ENCODE results near the gene LCN1.
"Not testable (repeated sequence)": the region's sequence is repeated elsewhere in the genome, so short reads cannot be mapped to it uniquely, and the experiment has no call there.

LCN1 gene

DNA sequence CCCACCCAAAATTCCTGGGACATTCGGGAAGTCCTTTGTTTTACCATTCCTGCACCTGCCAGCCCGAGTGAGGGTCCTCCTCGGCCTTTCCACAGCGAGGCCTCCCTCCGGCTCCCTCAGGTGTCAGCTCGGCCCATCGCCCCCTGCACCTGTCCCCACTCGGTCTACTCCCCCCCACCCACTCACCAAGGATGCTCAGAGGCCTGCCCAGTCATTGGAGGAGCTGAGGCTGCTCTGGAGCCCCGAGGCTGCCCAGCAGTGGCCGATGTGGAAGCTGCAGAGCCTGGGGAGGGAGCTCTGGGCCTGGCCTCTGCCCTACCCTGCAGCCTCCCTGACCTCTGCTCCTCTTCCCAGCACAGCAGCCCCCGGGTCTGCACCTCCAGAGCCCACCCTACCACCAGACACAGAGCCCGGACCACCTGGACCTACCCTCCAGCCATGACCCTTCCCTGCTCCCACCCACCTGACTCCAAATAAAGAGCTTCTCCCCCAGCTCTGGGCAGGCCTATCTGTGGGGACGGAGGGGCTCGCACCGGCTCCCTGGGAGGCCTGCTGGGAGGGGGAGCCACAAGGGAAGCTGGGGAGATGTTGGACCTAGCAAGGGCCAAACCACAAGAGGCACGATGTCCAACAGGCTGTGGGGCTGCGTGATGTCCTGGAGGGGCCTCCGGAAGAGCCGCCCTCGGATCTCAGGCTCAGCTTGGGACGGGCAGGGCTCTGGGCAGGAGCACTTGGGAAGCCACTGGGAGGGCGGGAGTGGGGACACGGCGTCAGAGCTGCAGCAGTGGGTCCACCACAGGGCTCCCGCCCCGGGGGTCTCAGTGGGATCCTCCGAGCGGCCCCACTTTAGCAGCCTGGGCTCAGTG is 28.5 kb downstream of the LCN1 start:
- DNase-seq: not testable (repeated sequence)

DNA sequence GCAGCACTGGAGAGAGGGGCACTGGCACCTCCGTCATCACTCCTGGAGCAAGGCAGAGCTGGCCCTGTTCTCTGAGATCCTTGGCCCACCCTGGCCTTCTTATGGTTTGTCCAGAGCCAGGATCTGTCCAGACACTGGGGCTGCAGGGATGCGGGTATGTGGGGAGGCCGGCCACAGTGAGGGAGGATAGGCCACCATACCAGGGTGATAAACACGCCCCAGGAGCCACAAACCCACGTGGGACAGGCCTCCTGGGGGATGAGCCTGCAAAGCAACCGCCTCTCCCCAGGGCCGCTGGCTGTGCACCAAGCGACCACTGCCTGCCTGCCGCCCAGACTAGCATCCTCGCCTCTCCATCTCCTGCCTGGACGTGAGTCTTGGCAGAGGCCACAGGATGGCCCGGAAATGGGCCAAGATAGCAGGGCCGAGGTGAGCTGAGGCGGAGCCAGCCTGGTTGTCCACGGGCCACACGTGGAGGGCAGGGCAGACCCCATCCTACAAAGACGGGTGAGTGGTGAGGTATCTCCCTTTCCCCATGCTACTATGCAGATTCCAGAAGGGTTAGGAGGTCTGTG is 29.2 kb downstream of the LCN1 start:
- no peak for DNase-seq

DNA sequence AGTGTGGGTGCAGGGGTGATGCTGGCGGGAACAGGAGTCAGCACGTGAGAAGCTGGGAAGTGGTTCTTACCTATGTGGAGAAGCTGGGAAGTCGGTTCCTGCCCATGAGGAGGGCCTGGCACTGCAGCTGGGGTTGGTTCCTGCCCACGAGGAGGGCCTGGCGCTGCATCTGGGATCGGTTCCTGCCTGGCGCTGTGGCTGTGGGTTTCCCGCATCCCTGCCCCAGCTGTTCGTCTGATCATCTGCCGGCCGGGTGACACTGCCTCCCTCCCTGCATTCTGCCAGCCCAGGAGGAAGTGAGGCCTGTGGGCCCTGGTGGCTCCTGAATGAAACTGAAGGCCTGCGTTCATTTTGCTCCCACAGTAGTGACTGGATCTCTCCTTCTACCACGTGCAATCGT is 29.8 kb downstream of the LCN1 start:
- no peak for DNase-seq

DNA sequence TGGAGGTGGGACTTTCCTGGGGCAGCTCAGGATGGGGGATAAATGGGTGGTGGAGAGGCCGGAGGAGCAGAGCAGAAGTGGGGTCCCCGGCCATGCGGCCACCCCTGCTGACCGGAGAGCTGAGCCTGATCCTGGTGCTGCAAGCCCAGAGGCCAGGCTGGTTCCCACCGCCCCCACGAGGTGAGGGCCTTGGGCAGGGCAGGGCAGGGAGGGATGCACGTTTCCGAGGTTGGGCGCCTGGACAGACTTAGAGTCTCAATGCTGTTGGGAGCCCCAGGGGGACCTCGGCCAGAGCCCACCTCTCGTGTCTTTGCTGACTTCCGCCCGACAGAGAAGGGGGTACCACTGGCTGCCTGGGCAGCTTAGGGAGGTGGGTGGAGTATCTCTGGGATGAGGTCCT is 30.2 kb downstream of the LCN1 start:
- DNase-seq: no peak

DNA sequence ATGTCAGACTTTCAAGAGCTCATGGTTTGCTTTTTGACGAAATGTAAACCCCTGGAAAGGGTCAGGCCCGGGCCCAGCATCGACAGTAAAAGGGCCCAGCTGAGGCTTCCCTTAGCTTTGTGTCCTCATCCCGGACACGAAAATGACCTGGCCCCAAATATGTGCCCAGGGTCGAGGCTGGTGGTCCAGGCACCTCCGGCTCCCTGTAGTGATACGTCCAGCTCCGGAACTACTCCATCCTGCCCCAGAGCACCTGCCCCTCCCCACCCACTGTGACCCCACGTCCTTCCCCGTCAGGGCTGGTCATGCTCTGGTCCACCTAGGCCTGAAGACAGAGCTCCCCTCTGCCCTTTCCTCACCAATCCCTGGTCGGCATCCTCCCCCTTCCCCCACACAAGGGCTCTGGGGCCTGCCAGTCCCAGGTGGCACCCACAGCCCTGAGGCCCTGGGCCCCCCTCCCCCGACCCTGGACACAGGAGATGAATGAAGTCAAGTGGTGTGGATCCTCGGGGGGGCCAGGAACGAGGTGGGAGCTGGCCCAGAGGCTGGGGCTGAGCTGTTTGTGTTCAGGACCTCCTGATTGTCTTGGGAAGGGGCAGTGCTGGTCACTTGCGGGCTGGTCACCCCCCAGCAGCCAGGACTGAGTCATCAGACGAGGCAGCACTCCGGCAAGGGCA is 30.9 kb downstream of the LCN1 start:
- DNase-seq: no peak

DNA sequence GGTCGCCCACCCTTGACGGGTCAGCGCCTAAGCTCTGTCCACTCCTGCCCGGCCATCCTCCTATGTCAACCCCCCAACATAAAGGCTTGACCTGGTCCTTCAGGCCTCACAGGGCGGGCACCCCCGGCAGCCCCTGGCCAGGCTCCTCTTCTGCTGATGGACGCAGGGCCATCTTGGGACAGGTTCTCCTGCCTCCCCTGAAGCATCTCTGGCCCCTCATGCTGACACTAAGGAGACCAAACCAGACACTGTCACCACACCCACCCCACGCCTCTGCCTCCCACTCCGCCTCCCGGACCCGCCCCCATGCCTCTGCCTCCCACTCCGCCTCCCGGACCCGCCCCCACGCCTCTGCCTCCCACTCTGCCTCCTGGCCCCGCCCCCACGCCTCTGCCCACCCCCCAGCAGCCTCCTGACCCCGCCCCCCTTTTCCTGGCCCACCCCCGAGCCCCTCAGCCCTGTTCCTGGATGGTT is 31.5 kb downstream of the LCN1 start:
- DNase-seq: no peak

DNA sequence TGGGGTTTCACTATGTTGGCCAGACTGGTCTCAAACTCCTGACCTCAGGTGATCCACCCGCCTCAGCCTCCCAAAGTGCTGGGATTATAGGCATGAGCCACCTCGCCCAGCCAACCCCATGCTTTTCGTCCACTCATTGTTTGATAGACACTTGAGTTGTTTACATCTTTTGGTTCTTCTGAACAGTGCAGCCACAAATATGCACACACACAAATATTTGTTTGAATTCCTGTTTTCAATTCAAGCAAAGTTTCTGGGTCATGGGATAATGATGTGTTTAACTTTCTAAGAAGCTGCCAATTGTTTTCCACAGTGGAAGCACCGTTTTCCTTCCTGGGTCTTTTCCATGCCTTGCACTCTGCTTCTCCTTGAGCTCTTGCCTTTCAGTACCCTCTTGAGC is 33.5 kb downstream of the LCN1 start:
- no peak for DNase-seq

DNA sequence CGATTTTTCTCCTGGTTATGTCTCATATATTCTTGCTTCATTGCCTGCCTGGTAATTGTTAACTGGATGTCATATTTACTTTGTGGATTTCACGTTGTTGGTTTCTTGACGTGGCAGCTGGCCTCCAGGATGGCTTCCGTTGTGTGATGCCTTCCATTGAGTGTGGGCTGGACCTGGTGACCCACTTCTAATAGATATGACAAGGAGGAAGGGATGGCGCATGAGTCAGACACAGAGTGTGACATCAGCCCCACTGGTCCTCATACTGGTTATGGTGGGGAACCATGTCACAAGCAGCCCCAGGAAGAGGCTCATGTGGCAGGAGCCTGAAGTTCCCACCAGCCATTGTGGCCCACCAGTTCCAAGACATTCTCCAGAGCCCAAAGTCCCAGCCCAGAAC is 34.0 kb downstream of the LCN1 start:
- DNase-seq: no peak

DNA sequence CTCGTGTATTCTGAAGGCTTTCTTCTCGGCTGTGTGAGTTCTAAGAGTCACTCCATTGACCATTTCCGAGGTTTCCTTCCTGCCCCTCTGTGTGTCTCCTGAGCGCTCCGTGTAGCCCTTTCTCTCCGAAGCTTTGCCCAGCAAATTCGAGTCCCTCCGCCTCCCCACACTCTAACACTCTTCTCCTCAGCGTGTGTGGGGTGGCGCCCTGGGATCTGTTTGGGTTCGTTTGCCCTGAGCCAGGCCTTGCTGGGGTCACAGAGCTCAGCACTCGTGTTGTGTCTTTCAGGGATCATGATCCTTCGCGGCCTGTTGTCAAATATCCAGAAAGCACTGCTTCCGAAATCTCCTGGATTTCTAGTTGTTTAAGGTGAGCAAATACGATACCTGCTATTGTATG is 34.7 kb downstream of the LCN1 start:
- DNase-seq: no peak

DNA sequence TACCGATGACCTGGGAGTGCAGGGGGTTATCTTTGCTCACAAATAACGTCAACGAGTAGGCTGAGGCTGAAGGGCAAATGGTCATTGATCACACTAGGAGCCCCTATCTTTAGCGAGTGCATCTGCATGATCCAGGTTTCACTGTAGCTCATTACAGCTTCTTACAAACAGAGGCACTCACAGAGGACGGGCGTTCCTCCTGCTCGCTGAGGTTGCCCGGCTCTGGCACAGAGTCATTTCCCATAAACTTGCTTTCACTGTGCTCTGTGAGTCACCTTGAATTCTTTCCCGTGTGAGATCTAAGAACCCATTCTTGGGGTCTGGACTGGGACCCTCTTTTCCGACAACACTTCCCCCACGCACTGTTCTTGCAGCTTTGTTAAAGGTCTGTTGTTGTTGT is 38.4 kb downstream of the LCN1 start:
- no peak for DNase-seq

DNA sequence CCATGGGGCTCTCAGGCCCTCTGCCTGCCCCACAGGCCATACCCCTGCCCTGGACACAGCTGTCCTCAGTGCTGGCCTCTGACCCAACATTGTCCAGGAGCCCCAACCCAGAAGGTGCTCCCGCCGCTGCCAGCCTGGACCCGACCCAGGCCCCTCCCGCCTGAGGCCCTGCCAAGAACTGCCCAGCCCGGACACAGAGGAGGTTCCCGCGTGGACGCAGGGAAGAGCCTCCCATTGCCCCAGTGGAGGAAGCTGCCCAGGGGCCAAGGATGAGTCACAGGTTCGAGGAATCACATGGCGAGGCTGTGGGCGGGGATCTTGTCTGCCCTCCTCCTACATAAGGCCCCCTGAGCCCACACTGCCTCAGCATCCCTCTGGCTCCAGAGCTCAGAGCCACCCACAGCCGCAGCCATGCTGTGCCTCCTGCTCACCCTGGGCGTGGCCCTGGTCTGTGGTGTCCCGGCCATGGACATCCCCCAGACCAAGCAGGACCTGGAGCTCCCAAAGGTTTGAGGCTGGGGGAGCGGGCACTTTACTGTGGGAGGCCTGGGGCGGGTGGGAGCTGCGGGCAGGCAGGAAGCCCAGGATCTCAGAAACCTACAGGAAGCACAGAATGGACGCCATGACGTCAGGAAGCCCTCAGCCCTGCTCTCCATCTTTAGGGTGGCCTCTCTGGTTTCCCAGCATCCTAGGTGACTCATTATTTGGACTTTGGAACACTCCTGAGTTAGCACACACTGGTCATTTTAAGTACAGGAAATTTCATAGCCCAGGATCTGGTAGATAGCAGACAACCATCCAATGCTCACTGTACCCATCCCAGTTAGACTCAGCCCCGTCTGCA is 40.4 kb downstream of the LCN1 start, which contains the start of gene PAEP:
Gene PAEP, plus strand, starts transcription at position 366 of the 844 bp plus-strand sequence.
- no peak for DNase-seq

DNA sequence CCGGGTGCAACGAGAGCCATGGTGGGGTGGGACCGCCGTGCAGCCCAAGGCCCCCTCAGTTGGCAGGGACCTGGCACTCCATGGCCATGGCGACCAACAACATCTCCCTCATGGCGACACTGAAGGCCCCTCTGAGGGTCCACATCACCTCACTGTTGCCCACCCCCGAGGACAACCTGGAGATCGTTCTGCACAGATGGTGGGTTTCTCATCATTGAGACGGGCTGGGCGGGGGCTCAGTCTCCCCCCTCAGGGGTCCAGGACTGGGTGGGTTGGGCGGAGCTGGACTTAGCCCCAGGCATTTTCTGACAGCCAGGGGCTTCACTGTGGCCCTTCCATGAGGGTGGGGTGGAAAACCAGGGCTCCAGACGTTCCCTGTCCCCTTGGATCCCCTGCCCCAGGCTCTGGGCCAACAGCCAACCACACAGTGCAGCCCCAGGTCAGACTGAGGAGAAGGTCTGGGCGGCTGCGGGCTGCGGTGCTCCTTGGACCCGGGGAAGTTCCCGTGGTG is 41.0 kb downstream of the LCN1 start:
- DNase-seq: no peak

DNA sequence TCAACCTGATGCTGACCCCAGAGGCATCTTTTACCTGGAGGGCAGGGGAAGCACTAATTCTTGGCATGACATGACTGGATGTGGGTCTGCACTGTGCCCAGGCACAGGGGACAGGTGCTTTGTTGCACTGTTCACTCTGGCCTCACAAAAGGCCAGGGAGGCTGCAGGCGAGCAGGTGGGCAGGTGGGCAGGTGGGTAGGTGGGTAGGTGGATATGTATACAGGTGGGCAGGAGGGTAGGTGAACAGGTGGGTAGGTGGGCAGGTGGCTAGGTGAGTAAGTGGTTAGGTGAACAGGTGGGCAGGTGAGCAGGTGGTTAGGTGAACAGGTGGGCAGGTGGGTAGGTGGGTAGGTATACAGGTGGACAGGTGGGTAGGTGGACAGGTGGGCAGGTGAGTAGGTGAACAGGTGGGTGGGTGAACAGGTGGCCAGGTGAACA is 41.8 kb downstream of the LCN1 start:
- no peak for DNase-seq

DNA sequence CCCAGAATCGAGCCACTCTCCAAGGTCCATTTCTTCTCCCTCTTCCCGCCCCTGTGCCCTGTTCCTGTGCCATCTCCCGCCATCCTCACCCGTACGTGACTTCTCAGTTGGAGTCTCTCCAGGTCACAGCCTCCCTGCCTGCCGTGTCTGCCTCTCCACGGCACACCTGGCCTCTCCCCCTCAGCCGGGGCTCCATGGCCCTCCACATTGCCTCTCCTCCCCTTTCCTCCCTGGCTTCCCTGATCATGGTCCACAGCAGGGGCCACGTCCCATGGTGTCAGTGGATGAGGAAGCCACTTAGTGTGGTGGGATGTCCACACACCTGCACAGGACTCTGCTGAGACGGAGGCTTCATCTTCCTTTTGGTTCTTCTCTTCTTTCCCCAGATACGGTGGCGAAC is 42.6 kb downstream of the LCN1 start:
- DNase-seq: no peak

DNA sequence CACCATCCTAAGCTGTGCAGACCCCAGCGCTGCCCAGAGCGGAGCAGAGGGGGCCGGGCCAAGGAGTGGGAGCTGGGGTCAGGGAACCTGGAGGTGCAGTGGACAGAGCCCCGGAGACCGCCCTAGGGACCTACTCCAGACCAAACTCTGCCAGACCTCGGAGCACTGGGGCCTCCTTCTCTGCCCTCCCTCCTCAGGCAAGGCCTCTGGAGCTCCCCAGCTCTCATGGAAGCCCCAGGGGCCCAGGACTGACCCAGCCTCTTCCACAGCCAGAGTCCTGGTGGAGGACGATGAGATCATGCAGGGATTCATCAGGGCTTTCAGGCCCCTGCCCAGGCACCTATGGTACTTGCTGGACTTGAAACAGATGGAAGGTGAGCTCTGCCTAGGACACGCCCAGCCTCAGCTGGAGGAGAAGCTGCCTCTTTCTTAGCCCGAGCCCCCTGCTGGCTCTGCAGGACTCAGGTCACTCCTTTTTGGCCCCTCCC is 43.9 kb downstream of the LCN1 start:
- DNase-seq: no peak

DNA sequence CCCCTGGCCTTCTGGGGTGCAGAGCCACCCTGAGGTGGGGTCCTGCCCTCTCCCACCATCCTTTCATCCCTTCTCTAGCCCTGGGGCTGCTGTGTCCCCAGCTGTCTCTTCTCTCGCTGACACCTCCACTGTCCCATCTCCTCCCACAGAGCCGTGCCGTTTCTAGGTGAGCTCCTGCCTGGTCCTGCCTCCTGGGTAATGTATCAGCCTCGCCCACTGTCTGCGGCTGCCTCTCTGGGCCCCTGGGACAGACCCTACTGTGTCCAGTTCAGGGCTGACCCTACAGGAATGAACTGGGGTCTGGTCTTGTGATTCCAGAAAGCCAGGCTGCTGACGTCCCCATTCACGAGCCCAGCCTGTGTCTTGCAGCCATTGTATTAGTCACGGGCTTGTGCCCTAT is 44.4 kb downstream of the LCN1 start:
- no peak for DNase-seq

DNA sequence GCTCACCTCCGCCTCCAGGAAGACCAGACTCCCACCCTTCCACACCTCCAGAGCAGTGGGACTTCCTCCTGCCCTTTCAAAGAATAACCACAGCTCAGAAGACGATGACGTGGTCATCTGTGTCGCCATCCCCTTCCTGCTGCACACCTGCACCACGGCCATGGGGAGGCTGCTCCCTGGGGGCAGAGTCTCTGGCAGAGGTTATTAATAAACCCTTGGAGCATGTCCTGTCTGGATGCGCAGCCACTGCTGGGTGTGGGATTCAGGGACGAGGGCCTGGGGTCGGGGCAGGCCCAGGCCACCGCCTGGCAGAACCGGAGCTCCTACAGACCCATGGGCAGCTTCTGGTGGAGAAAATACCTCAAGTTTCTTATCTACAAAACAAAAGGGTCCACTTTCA is 45.3 kb downstream of the LCN1 start:
- DNase-seq: no peak

DNA sequence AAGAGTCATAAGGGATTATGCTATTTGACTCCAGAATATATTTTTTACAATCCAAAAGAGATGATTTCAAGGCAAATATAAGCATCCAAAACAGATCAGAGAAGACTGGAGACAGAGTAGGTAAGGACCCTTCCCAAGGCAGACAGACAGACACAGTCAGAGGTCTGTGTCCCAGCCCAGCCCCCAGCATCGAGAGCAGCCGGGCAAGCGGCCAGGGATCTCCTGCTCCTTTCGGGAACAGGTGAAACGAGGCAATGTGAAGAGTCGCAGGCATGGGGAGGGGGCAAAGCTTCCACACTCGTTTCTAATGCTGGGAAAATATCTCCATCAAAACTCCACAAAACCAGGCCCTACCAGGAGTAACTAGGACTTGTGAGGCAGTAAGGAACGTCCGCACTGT is 46.1 kb downstream of the LCN1 start:
- DNase-seq: no peak

DNA sequence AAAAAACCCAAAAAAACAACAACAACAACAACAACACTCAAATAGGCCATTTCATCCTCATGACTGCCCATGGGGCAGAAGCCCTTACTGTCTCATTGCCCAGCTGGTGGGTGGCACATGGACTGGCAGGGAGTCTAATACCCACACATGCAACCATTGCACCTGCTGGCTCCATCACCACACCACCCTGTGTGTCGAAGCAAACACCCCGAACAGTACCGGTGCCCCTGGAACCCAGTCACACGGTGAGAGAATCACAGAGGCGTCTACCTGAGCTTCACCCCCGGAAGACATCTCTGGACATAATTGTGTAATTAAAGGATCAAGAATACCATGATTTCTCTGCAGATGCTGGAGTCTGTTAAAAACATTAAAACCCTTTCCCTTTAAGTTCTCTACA is 46.8 kb downstream of the LCN1 start:
- DNase-seq: no peak

DNA sequence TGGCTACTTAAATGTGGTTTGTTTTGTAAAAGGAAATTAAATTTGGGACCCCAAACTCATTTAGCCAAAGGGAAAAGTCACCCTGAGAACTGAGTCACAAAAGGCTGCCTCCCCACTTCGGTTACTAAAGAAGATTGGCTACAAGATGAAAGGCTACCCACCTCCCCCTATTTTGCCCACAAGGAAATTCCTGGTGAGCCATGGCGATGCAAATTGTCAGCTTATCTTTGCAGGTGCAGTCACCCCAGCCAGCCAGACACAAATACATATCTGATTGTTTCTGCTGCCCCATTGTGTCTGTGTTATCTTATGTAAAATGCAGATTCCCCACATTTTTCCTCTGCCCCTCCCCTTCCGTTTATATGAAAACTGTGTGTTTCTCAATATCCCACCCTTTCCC is 49.2 kb downstream of the LCN1 start:
- no peak for DNase-seq

DNA sequence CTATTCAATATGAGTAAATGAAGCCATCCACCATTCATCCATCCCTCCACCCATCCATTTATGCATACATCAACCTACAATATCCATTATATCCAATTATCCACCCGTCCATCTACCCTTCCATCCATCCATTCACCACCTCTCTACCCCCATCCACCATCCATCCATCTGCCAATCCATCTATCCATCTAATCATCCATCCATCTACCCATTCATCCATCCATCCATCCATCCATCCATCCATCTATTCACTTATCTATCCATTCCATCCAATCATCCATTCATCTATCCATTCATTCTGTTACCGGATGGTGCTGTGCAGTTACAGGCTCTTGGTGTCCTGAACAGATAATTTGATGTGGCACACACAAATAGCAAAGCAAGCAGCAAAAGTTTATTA is 51.0 kb downstream of the LCN1 start:
- DNase-seq: no peak

DNA sequence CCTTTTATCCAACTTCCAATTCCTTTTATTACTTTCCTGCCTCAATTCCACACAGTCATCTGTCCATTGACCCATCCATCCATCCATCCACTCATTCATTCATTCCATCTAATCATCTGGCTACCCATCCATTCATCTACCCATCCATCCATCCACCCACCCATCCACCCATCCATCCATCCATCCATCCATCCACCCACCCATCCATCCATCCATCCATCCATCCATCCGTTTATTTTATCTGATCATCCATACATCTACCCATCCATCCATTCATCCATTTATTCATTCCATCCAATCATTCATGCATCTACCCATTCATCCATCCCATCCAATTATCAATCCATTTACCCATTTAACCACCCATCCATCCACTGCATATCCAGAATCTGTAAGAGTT is 51.9 kb downstream of the LCN1 start:
- DNase-seq: no peak

DNA sequence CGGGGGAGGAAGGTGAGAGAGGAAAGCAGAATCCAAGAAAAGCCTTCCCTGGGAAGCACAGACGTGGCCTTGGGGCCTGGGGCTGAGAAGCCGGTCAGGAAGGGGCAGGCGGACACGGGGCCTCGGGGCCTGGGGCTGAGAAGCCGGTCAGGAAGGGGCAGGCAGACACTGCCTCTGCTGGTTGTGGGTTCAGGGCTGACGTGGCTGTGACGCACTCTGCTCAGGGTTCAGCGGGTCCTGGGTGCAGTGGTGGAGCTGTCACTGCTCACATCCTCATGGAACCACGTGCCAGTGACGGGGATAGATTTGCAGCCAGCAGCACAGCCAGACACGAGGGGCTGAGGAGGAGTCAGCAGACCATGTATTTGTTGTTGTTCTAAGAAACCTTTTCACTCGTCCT is 53.1 kb downstream of the LCN1 start:
- DNase-seq: no peak

All from activated T-cell treated with anti-CD3 and anti-CD28 coated beads for 4 hours (primary cell).